ENCODE measurements around the gene SCFD2.
"Not testable (repeated sequence)": the region's sequence is repeated elsewhere in the genome, so short reads cannot be mapped to it uniquely, and the experiment has no call there.

The SCFD2 gene

DNA sequence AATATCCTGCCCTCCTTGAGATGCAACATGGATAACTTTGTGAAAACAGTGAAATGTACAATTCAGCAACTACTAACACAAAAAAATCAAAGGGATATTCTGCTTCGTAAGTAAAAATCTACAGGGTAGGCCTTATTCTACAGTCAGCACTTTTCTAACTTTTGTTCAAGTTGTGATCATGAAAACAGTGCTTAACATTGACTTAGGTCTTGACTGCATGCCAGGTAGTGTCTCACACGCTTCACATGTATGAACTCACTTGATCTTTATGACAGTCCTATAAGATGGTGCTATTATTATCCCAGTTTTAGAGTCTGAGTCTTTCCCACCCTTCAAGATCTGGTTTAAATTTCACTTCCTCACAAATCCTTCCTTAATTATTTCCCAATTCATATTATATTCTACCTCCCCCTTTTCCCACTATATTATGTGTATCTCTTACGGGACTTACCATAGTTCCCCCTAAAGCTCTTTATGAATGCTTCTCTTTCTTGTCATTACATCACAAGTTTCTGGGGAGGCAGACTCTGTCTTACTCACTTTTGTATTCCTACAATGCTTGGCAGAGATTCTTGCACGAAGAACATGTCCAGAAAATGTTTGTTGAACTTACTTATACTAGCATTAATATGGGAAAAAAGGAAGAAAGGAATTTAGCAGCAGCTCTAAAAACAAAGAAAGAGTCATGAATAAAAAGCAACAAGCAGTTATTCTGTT is 179.8 kb downstream of the SCFD2 start:
- DNase-seq: no peak

DNA sequence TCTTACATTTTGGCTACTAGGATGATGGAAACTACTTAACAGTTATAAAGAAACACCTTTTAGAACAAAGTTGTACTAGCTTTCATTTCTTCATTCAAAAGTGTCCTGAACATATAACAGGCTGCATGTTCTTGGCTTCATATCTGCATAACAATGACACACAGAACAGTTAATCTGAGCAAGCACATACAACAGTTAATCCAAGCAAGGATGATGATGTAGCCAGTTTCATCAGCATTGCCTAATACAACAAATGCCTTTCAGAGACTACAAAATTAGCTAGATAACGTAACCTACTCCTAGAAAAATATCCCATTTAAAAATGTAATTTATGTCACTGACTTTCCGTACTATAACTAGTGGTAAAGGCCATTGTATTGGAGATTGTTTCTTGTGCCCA is 182.1 kb downstream of the SCFD2 start:
- DNase-seq: no peak

DNA sequence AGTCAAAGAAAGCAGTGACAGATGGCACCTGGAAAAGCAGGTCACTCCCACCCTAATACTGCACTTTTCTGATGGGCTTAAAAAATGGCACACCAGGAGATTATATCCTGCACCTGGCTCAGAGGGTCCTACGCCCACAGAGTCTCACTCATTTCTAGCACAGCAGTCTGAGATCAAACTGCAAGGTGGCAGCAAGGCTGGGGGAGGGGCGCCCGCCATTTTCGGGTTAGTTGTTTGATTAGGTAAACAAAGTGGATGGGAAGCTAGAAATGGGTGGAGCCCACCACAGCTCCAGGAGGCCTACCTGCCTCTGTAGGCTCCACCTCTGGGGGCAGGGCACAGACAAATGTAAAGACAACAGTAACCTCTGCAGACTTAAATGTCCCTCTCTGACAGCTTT is 188.1 kb downstream of the SCFD2 start:
- DNase-seq: not testable (repeated sequence)

DNA sequence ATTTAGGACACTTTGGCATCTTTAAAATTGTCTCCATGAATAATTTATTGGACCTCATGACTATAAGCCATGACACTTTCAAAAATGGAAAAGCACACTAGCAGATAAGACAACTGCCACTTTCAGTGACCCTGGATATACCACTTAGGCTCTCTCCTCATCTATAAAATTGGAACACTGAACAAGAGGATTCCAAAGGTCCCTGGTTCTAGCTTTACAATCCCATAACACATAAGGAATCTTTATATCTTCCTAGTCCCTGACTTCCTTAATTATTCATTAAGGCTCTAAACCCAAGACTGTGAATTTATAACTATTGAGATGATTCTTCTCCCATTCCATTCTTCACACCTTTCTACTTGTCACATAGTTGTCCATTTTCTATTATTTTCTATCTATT is 190.2 kb downstream of the SCFD2 start:
- DNase-seq: no peak

DNA sequence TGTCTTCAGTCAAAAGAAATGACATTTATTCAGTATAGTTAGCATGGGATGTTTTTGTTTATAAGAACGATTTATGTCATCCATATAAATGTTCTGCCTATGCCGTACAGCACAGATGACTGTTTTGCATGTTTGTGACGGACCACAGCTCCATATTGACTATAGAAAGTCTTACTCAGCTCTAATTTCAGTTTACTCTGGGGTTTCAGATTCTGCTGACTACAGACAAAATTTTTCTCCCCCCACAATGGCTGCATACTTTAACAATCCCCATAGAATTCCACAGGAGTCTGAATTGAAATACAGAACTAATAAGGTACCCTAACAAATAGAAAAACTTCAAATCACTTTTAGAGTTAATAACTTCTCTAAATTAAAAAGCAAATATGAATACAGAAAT is 191.0 kb downstream of the SCFD2 start:
- no peak for DNase-seq

DNA sequence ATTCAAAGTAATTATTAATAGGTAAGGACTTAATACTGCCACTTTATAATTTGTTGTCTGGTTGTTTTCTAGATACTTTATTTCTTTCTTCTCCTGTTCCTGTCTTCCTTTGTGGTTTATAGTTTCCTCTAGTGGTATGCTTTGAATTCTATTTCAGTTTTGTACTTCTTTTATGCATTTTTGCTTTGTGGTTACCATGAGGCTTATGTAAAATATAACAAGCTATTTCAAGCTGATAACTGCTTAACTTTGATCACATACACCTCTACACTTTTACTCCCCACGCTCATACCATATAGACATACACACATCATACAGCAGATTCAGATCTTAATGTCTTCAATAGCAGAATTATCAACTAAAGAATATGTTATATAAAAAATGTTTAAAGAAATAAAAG is 192.3 kb downstream of the SCFD2 start:
- DNase-seq: no peak

DNA sequence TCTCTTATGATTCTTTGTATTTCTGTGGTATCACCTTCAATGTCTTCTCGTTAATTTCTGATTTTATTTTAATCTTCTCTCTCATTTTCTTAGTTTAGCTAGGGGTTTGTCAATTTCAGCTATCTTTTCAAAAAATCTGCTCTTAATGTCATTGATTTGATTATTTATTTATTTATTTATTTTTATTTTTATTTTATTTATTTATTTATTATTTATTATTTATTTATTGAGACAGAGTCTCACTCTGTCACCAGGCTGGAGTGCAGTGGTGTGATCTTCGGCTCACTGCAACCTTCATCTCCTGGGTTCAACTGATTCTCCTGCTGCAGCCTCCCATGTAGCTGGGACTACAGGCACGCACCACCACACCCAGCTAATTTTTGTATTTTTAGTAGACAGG is 194.1 kb downstream of the SCFD2 start:
- DNase-seq: no peak

DNA sequence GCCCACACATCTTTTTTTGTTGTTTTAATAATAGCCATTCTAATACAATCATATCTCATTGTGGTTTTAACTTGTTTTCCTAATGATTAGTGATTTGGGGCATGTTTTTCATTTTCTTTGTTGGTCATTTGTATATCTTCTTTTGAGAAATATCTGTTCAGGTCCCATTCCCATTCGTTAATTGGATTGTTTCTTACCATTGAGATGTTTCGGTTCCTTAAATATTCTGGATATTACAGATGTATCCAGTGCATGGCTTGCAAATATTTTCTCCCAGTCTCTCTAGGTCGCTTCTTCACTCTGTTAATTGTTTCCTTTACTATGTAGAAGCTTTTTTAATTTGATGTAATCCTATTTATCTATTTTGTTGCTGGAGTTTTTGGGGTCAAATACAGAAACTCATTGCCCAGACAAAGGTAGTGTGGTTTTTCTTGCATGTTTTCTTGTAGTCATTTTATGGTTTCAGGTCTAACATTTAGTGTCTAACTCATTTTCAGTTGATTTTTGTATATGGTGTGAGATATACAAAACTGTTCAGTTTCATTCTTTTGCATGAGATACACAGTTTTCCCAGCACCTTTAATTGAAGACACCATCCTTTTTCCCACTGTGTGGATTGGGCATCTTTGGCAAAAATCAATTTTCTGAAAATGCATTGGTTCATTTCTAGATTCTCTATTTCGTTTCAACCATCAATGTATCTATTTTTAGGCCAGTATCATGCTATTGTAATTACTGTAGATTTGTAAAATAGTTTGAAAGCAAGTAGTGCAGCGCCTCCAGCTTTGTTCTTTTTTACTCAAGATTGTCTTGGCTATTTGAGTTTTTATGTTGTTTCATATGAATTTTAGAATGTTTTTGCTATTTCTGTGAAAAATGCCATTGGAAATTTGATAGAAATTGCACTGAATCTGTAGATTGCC is 195.9 kb downstream of the SCFD2 start:
- no peak for DNase-seq

DNA sequence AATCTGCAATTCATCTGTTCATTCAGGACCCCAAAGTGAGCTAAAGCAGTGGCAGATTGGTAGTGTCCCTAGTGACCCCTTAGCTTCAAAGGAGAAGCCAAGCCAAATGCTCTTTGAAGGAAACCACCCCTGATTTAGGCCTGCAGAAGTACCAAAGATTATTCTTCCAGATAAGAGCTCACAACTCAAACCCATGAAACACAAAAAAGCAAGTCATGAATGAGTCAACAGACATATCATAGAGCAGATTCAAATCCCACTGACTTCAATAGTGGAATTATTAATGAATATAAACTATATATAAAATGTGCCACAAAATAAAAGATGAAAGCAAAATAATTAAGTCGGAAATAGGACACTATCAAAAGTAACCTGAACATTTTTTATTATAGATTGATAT is 197.6 kb downstream of the SCFD2 start:
- DNase-seq: no peak

DNA sequence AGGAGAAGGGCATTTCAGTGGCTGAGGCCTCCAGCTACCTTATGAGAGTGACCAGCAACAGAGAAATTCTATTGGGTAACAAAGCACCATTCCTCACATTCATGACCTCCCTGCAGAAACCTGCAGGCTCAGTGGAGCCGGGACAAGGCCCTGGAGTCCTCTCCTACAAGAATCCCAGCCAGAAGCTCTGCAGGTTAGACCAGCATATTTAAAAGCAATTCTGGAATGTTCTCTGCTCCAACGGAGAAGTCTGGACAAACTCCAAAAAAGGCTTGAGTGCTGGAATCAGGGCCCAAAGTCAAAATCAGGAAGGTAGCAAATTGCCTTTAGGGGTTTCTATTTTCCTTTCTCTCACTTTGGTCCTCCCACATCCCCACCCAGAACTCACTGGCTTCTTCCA is 202.9 kb downstream of the SCFD2 start:
- no peak for DNase-seq

DNA sequence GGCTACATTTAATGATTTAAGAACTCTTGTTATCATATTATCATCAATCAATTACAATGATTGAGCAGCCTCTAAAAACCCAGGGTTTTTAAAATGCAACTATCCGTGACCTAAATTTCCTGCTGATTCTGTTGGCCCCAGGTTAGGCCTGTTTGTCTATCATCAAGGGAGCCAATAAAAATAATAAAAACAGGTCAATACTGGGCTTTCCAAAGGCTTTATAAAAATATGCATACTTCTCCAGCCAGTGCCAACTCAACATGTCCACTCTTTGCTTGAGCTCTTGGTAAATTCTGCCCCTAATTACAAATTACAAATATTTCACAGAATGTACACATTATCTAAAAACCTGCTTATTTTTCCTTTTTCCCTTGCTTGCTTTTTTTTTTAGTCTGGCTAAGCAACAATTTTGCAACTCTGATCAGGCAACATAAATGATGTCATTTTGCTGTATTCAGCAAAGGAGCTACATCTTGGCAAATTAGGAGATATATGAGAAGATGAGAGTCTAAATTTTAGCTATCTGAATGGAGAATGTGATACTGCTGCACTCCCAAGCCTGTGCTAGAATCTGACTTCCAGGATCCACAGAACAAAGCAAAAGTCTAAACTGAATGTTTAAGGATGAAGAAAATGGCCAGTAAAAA is 204.0 kb downstream of the SCFD2 start:
- DNase-seq: no peak

DNA sequence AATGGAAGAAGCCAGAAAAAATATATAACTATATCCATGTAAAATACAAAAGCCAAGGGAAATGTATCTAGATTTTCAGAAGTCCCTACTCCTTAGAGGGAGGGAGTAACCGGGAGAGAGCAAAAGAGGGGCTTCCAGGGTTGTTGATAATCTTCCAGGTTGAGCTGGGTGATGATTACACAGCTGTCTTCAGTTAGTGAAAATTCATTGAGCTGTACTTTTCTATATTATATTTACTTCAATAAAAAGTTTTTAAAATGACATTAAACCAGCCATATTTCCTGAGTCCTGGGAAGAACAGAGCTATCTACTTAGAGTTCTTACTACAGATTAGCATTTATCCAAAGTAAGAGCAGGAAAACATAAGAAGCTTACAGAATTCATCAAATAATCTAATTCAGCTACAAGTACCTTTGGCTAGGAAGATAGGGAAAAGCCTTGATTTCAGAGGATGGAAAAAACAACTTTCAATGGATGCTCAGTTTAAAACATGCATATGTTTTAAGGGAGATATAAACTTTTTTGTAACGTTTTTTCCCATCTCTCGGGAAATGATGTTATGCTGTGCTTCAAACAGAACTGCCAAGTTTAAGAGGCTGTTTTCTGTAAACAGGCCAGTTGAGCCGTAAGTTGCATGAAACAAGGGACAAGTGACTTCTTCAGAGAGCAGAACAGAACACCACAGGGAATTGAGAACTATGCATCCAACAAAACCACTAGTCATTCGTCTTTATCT is 204.6 kb downstream of the SCFD2 start:
- no peak for DNase-seq

DNA sequence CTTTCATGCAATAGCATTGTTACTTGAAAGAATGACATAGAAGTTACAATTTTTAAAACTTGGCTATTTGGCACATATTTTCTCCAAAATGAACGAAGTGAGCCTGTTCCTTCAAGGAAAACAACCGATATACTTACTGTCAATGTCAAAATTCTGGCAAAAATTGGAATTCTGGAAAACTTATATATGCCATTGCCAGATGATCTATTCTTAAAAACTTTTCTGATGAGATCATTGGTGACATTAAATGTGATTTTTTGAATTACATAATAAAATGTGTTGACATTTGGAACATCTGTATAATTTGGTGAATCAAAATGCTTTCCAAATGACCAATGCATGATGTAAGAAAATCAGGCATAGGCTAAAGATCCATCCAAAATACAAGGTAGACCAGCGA is 209.0 kb downstream of the SCFD2 start:
- no peak for DNase-seq

DNA sequence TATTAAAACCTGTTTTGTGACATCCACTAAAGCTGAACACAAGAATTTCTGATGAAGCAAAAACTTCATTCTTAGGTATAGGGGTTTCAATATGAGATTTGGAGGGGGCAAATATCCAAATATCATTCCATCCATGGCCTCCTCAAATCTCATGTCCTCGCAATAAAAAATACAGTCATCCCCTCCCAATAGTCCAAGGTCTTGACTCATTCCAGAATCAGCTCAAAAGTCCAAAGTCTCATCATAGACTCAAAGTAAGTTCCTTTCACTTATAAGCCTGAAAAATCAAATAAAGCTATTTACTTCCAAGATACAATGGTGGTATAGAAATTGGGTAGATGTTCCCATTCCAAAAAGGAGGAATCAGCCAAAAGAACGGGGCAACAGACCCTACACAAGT is 213.4 kb downstream of the SCFD2 start:
- no peak for DNase-seq

DNA sequence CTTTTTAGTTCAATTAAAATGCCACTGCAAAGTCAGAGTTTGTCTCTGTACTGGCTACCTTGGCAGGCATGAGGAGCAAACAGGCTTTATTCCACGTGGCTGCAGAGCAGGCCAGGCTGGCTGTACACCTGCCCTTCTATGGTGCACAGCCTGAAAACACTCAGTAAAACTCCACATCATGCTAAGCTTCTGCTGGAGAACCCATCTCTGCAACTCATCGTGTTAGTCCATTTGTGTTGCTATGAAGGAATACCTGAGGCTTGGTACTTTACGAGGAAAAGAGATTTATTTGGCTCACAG is 214.4 kb downstream of the SCFD2 start:
- DNase-seq: no peak

DNA sequence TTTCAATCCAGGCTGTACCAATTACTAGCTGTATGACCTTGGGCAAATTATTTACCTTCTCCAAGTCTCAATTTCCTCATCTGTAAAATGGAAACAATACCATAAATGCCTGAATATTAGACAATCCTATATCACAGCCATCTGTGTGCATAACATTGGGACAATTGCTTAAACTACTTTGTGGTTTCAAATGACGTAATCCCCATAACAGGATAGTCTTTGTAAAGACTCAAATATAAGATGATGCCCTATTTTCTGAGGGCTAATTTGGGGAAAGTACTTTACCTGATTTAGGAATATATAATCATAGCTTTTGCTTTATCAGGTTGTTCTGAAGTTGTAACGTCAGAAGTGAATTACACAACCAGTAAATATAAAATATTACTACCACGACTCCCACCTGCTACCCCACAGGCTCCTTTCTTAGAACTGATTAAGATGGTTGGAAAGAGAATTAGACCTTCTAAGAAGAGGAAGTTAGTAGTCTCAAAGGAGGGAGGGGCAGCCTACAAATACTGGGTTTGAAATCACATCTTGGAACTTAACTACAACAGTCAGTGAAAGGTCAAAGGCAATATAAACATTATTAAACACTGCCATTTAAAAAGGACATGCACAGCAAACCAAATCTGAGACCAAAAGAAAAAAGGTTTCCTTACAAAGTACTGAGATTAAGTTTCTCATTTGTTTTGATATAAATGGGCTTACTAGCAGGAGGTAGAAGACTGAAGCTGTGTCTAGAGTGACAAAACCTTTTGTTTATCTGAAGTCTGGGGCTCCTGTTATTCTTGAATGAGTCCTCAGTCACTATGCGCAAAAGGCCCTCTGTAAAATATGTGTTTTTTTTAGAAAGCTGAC is 215.0 kb downstream of the SCFD2 start:
- DNase-seq: no peak

DNA sequence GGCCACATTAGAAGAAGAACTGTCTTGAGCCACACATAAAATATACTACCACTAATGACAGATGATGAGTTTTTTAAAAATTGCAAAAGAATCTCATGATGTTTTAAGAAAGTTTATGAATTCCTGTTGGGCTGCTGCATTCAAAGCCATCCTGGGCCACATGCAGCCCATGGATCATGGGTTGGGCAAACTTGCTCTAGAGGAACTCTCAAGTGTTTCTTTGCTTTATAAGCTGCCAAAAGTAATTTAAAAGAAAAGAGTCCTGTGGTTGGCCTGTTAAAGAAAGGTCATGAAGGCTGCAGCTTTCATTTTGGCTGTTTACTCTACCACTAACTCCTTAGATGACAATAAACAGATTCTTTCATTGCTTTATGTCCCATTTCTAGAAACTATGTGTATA is 218.2 kb downstream of the SCFD2 start:
- no peak for DNase-seq

DNA sequence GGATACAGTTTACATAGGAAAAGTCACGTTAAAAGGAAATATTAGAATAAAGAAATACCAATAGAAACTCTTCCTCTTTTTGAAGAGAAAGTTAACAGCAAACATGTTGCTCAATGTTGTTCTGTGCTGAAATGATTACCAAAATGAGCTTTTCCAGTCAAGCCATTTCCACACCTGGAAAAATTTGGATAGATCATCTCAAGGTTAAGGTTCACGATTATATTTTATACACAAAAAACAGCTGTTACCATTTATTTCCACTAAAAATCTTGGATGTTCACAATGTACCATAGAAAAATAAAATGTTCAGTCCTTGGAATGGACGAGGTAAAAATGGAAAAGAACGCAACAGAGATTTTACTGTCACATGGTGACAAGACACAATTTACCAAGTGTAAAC is 218.7 kb downstream of the SCFD2 start:
- no peak for DNase-seq

DNA sequence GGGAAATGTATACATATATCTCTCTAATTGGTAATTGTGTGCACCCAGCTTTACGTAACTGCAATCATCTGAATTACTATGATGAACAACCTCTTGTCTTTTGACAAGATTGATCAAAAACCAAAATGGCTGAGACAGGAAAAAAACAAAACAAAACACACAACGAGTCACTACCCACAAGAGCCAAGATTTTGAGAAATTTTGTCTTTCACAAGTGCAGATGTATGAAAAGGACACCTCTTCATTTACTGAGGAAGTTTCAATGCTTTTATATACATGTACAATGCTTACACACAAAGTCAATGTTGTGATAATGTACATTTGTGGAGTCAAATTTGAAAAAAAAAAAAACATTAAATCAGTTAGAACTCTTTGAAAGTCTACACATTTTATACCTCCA is 224.6 kb downstream of the SCFD2 start:
- DNase-seq: no peak

DNA sequence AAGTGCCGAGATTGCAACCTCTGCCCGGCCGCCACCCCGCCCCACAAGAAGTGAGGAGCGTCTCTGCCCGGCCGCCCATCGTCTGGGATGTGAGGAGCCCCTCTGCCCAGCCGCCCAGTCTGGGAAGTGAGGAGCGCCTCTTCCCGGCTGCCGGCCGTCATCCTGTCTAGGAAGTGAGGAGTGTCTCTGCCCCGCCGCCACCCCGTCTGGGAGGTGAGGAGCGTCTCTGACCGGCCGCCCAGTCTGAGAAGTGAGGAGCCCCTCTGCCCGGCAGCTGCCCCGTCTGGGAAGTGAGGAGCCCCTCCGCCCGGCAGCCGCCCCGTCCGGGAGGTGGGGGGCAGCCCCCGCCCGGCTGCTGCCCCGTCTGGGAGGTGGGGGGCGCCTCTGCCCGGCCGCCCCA is 226.6 kb downstream of the SCFD2 start:
- not testable (repeated sequence) for DNase-seq

DNA sequence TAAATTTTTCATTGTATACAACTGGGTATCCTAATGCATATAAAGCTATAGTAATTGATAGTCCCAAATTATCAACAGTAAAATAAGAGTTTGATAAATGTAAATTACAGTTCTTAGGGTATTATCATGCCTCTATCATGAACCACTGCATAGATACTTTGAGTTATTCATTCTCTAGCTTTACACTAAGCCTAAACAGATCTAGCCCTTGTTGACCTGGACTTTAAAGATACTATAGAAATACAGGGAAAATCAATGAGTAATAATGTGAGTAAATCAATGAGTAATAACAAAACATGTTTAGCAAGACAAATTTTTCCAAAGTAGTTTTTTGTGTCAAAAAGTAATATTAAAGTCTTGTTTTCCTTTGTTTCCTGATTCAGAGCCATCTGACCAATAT is 228.4 kb downstream of the SCFD2 start:
- no peak for DNase-seq

DNA sequence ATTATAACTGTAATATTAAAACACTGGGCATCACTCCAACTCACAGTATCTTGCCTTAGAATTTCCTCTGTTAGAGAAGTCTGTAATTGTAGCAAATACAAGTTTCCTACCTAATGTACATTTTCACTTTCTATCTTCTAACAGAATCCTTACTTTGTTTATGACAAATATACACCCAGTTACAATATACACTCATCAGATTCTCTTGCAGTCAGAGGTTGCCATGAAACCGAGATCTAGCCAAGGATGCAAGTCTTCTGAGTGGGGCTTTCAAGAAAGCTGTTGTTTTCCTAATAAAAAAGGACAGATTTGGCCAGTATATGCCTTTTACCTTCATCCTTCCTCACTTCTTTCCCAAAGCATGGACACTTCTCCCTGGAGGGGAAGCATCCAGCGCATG is 228.9 kb downstream of the SCFD2 start:
- no peak for DNase-seq

Data from EL (cell line).